Measurements from ENCODE around the gene C2orf68.

- TF ChIP-seq POLR2AphosphoS5 (IDR thresholded peaks at IDR 0.05; ENCODE audit: borderline replicate concordance, low read depth, low read length) = no peak
- no peak for TF ChIP-seq EZH2 (IDR thresholded peaks at IDR 0.05)
Measured at GRCh38 chr2:85591563-85591962, 20.3 kb downstream of the C2orf68 start.

Measured in SK-N-MC (cell line).